DMS153 treated with DMSO at 0.1 percent for 48 hours (cell line): ENCODE measurements around the gene DTNBP1.

Experiments used
- DNase-seq: peaks from one replicate; lab custom pipeline; 2025; ENCODE audit not compliant: unreplicated experiment; lab: John Stamatoyannopoulos, UW

DTNBP1 gene

DNA sequence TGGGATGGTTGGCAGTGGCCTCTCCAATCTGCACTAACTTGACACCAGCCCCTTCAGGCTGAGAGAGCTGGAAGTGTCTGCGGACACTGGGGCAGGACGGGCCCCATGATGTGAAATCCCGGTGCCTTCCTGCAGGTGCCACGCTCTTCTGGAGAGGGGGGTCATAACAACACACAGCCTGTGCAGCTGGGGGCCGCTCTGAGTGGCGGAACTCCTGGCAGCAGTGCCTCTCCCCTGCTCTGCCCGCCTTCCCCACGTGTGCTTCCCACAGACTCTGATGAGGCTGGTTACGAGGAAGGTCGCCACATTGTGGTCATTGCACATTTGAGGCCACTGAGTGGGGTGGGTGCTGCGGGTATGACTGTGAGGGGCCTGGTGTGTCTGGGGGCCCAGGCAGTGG, 145.2 kb downstream of the DTNBP1 start:
- DNase-seq, result no peak

GRCh38 chr6:15516923-15517560, 145.8 kb downstream of the DTNBP1 start:
- no peak for DNase-seq

DNA sequence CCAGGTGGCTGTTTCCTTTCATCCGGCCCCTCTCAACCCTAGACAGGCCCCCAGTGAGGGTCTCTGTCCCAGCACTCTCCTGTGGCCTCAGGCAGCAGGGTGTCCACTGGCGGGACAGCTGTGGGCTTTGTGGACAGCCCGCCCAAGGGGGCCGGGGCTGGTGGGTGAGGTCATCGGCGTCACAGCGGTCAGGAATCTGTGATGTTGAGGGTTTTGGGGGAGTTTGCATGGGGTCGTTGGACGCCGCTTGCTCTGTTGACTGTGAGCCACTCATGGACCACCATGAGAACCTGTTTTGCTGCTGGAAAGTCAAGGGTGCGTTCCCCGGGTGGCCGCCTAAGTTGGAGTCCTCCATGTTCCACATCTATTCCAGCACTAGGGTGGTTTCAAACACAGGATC, 146.4 kb downstream of the DTNBP1 start:
- no peak for DNase-seq

DNA sequence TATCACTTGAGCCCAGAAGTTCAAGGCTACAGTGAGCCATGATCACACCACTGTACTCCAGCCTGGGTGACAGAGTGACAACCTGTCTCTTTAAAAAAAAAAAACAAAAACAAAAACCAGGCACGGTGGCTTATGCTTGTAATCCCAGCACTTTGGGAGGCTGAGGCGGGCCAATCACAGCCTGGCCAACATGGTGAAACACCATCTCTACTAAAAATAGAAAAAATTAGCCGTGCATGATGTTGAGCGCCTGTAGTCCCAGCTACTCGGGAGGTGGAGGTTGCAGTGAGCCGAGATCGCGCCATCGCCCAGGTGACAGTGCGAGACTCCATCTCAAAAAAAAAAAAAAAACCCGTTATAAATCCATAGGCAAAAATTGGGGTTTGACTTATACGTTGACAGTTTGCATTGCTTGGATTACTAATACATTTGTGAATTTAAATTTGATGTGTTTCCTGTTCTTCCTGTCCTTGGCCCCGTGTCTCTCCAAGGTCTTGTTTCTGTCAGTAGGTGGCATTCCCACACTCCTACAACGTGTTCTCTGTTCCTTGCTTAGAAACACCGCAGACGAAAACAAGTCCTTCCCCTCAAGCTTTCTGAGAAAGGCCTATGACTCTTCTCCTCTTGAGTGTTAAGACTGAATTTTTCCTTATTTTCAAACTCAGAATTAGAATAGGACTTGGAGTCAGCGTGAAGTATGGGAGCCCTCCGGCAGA, 147.0 kb downstream of the DTNBP1 start:
- no peak for DNase-seq

- DNase-seq, result no peak
These were observed 147.6 kb downstream of the DTNBP1 start for GRCh38 chr6:15515226-15515625.

DNA sequence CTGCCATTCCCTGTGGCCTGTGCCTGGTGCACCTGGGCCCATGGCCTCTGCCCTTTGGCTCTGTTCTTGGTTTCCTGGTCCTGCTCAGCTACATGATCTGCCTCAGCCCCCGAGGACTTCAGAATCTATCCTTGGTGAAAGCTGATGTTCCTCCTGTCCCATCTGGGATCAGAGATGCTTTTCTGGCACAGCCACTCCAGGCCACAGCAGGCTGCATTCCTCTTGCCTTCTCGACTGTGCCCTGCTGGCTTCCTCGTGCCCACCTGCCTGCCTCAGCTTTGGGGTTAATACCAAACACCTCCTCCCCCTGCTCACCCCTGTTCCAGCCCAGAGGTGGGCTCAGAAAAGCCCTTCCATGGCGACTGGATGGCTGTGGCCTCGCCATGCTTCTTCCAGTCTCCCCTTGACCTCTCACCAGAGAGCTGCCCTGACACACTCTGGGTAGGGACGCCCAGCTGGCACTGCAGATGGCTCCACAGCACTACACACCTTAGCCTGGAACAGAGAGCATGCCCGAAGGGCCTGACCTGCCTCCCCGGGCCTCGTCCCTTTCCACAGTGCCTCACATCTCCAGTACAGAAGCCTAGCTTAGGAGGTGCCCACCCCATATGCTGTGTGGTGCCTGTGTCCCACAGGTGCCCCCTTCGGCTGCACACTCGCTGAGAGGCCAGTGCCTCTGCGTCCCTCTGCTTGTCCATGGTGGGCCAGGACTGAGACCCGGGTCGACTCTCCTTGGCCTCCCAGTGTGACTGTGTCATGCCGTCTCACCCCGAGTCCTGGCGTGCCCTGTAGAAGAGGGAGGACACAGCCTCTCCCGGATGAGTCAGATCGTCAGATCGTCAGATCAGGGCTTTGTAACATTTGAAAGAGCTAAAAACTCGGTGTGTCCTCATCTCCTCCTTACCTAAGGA, 148.8 kb downstream of the DTNBP1 start:
- no peak for DNase-seq

DNA sequence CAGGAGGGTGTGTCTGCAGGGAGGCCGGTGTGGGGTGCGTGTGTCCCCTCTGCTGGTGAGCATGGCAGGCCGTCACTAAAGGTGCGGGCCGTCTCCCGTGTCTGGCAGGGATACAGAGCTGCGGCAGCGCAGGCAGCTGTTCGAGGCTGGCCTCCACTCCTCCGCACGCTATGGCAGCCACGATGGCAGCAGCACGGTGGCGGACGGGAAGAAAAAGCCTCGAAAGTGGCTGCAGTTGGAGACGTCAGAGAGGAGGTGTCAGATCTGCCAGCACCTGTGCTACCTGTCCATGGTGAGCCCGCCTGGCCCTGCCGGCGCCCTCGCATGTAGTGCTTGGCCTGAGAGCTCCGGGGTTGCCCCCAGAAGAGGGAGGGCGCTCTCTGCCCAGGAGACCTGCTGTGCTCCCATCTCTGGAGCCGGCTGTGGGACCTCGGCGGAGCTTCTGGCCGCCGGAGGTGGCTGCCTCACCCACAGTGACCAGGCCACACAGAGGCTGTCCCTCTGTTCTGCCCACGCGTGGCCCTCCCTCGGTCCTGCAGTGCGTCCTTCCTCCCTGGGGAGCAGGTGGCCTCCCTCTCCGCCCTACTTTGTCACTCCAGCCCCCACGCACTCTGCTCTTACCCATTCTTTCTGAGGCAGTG, 149.6 kb downstream of the DTNBP1 start:
- DNase-seq, result no peak

DNA sequence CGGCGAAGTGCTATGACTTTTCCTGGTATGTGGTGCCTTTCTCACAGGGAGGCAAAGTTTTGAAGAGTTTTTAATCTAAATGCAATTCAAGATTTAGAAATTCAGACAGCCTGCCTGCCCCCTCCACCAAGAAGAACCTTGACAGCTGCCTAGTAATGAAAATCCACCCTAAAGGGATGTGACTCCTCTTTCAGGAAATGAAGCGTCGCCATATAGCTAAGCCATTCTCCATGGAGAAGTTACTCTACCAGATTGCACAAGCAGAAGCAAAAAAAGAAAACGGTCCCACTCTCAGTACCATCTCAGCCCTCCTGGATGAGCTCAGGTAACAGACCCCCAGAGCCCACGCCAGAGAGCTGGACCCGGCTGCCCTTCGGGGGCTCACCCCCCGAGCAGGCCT, 150.1 kb downstream of the DTNBP1 start:
- DNase-seq, result no peak

GRCh38 chr6:15512126-15512525, 150.7 kb downstream of the DTNBP1 start:
- no peak for DNase-seq

DNA sequence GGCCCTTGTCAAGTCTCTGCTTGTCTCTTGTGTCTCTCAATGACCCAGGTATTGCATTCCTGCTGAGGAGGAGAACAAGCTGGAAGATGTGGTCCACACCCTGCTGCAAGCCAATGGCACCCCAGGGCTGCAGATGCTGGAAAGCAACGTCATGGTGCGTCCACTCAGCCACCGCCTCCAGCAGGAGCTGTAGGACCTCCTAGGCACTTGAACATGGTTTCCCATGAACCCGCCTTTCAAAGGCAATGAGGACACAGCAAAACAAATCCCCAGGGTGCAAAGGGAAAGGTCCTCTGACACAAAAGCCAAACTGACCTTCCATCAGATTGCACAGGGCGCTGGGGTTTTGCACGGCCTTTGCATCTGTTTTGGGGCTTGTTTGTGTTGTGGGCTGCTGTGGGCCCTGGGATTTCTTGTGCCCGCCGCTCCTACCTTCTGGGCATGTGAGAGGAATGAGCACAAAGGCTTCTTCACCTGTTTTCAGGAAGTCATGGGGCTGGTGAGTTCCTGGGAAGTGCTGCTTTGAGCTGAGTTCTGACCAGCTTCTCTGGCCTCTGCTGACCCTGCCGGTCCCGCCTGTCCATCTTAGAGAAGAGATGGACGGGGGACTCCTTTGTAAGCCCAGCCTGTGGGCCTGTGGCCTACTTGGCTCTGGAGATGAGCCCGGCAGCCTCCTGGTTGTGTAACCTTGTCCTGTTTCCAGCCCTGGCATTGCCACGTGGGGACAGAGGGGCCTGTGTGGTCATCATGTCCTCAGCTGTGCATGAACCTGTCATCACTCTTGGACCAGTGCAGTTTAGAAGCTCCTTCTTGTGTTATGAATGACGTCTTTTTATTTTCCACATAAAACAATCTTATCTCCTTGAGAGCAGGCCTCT, 151.3 kb downstream of the DTNBP1 start:
- DNase-seq, result no peak

GRCh38 chr6:15510536-15511247, 152.1 kb downstream of the DTNBP1 start:
- no peak for DNase-seq

- DNase-seq, result no peak
These were observed 152.7 kb downstream of the DTNBP1 start for GRCh38 chr6:15510121-15510520.

DNA sequence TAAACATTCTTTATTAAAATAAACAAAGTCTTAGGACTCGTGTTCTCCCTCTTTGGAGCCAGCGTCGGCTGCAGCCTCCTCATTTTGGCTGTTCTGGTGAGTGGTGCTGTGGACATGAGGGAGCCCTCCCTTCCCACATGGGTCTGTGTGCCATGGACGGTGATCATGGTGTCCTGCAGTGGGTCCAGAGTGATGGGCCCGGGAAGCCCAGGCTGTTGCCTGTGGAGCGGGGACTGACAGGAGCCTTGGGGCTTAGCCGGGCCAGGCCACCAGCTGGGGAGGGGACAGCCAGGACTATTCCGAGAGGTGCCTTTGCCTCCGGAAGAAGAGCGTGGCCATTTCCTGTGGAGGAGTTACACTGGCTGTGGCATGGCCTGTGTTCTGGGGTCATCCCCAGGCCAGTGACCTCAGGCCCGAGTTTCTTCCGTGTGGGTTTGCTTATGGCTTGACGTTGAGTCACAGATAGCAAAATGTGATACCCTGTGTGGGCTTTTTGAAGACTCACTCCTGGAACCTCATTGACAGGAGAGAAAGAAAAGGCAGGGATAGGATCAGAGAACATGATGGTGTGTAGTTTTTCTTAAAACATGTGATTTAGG, 153.4 kb downstream of the DTNBP1 start:
- DNase-seq, result no peak

GRCh38 chr6:15508931-15509330, 153.9 kb downstream of the DTNBP1 start:
- DNase-seq, result no peak

GRCh38 chr6:15508441-15508871, 154.4 kb downstream of the DTNBP1 start:
- no peak for DNase-seq

- no peak for DNase-seq
These were observed 155.1 kb downstream of the DTNBP1 start for GRCh38 chr6:15507746-15508145.

- no peak for DNase-seq
These were observed 155.6 kb downstream of the DTNBP1 start for GRCh38 chr6:15507221-15507620.

DNA sequence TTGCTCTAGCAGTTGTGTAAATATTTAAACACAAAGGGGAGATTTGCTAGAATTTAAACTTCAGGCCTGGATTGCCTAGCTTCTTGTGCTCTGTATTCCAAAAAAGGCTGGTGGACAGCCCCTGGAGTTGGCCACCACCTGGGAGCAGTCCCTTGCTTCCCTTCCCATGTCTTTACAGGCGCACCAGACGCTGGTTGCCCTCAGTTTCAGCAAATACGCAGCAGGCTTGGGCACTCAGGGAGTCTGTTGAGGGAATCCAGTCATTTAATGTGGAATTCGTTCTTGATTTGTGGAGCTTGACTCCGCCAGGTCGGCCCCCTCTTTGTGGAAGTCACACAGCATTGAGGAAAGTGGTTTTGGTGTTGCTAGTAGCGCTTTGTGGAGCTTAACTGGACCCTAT, 156.8 kb downstream of the DTNBP1 start:
- DNase-seq, result no peak

GRCh38 chr6:15505463-15505918, 157.3 kb downstream of the DTNBP1 start:
- no peak for DNase-seq
